Ishikawa (cell line): ENCODE results near the gene SMCR8.

Experiments
- CEBPB ChIP-seq: IDR thresholded peaks from 2 replicates; pipeline ENCODE4 v1.6.1; 2012
- CREB1 ChIP-seq: IDR thresholded peaks from 2 replicates; pipeline ENCODE4 v1.6.1; 2012; ENCODE audit warnings: low read depth
- EGR1 ChIP-seq: IDR thresholded peaks from 2 replicates; pipeline ENCODE4 v1.6.1; 2012
- EP300 ChIP-seq: IDR thresholded peaks from 2 replicates; pipeline ENCODE4 v1.6.1; 2012; ENCODE audit warnings: borderline replicate concordance
- FOXM1 ChIP-seq: IDR thresholded peaks from 2 replicates; pipeline ENCODE4 v1.6.1; 2012; ENCODE audit warnings: low read depth, borderline replicate concordance
- RAD21 ChIP-seq: IDR thresholded peaks from 2 replicates; pipeline ENCODE4 v1.6.1; 2012; ENCODE audit warnings: low read depth
- TAF1 ChIP-seq: IDR thresholded peaks from 2 replicates; pipeline ENCODE4 v1.6.1; 2012; ENCODE audit warnings: low read depth, mild to moderate bottlenecking
- TCF12 ChIP-seq: IDR thresholded peaks from 2 replicates; pipeline ENCODE4 v1.6.1; 2012; ENCODE audit warnings: low read depth
- TEAD4 ChIP-seq: IDR thresholded peaks from 2 replicates; pipeline ENCODE4 v1.6.1; 2012
- YY1 ChIP-seq: IDR thresholded peaks from 2 replicates; pipeline ENCODE4 v1.6.1; 2012; ENCODE audit warnings: low read depth
- ZBTB7A ChIP-seq: IDR thresholded peaks from 2 replicates; pipeline ENCODE4 v1.6.1; 2012; ENCODE audit warnings: low read depth
- TF ChIP-seq, protein P1 (sequence below): IDR thresholded peaks from 2 replicates; pipeline ENCODE4 v1.6.1; 2012; ENCODE audit warnings: low read depth, mild to moderate bottlenecking
- TF ChIP-seq, protein P2 (sequence below): IDR thresholded peaks from 2 replicates; pipeline ENCODE4 v1.6.1; 2012
- TF ChIP-seq, protein P3 (sequence below): IDR thresholded peaks from 2 replicates; pipeline ENCODE4 v1.6.1; 2012

DNA sequence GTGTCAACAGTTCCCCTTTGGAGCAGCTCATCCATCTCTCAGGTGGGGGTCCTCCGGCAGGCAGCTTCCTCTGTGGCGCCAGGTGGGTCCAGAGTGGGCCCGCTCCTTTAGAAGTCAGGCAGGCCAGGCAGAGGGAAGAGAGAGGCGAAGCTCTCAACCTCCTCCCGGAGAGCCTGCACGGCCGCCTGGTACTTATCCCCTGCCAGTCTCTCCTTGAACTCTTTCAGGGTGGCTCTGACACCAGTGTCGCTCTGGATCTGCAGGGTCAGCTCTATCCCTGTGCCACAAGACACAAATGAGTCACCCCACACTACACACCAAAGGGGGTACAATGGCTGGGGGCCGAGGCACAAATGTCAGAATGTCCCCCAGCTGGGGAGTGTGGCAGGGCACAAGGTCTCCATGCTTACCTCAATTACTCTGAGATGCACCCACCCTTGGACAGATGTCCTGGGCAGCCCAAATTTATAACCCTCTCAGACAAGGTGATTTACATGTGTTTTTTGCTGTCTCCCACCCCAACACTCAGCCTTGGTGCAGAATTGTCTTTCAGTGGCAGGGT, 13.6 kb downstream of the SMCR8 start:
- TF ChIP-seq TAF1, result no peak
- TF ChIP-seq EP300, result no peak
- TF ChIP-seq EGR1, result no peak
- TF ChIP-seq, protein P1, sequence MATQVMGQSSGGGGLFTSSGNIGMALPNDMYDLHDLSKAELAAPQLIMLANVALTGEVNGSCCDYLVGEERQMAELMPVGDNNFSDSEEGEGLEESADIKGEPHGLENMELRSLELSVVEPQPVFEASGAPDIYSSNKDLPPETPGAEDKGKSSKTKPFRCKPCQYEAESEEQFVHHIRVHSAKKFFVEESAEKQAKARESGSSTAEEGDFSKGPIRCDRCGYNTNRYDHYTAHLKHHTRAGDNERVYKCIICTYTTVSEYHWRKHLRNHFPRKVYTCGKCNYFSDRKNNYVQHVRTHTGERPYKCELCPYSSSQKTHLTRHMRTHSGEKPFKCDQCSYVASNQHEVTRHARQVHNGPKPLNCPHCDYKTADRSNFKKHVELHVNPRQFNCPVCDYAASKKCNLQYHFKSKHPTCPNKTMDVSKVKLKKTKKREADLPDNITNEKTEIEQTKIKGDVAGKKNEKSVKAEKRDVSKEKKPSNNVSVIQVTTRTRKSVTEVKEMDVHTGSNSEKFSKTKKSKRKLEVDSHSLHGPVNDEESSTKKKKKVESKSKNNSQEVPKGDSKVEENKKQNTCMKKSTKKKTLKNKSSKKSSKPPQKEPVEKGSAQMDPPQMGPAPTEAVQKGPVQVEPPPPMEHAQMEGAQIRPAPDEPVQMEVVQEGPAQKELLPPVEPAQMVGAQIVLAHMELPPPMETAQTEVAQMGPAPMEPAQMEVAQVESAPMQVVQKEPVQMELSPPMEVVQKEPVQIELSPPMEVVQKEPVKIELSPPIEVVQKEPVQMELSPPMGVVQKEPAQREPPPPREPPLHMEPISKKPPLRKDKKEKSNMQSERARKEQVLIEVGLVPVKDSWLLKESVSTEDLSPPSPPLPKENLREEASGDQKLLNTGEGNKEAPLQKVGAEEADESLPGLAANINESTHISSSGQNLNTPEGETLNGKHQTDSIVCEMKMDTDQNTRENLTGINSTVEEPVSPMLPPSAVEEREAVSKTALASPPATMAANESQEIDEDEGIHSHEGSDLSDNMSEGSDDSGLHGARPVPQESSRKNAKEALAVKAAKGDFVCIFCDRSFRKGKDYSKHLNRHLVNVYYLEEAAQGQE, result no peak
- no peak for TF ChIP-seq CEBPB
- no peak for TF ChIP-seq FOXM1
- TF ChIP-seq, protein P2, sequence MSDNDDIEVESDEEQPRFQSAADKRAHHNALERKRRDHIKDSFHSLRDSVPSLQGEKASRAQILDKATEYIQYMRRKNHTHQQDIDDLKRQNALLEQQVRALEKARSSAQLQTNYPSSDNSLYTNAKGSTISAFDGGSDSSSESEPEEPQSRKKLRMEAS, result no peak
- no peak for TF ChIP-seq TEAD4
- TF ChIP-seq CREB1, result no peak
- TF ChIP-seq TCF12, result no peak
- no peak for TF ChIP-seq RAD21
- no peak for TF ChIP-seq ZBTB7A
- TF ChIP-seq, protein P3, sequence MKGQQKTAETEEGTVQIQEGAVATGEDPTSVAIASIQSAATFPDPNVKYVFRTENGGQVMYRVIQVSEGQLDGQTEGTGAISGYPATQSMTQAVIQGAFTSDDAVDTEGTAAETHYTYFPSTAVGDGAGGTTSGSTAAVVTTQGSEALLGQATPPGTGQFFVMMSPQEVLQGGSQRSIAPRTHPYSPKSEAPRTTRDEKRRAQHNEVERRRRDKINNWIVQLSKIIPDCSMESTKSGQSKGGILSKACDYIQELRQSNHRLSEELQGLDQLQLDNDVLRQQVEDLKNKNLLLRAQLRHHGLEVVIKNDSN, result no peak
- no peak for TF ChIP-seq YY1
